IMR-90 (cell line): ENCODE data around the gene ADD1.

Experiments used
- CEBPB ChIP-seq: IDR thresholded peaks from 2 replicates; pipeline ENCODE4 v1.6.1; 2012; ENCODE audit warnings: low read depth, low read length, improper control_type of control experiment
- CTCF ChIP-seq: conservative IDR thresholded peaks from 2 replicates; pipeline ENCODE4 v1.5.1; 2012; ENCODE audit warnings: mild to moderate bottlenecking, low read depth, low read length, improper control_type of control experiment
- POLR2A ChIP-seq: IDR thresholded peaks from 2 replicates; pipeline ENCODE4 v1.6.1; 2012; ENCODE audit warnings: mild to moderate bottlenecking, low read depth, low read length
- RAD21 ChIP-seq: IDR thresholded peaks from 2 replicates; pipeline ENCODE4 v1.6.1; 2012; ENCODE audit warnings: low read length, improper control_type of control experiment
- RFX5 ChIP-seq: IDR thresholded peaks from 2 replicates; pipeline ENCODE4 v1.8.0; 2012; ENCODE audit warnings: low read depth, mild to moderate bottlenecking, low read length, moderate library complexity

- TF ChIP-seq CTCF = no peak
- no peak for TF ChIP-seq RFX5
- TF ChIP-seq CEBPB = no peak
- no peak for TF ChIP-seq POLR2A
- TF ChIP-seq RAD21 = no peak
Measured at GRCh38 chr4:2930135-2930757, 86.6 kb downstream of the ADD1 start.
